DOHH2 (cell line): Measurements from ENCODE around the gene HSF2BP.
"Not testable (repeated sequence)": the region's sequence is repeated elsewhere in the genome, so short reads cannot be mapped to it uniquely, and the experiment has no call there.

ENCODE experiments used
- H3F3A ChIP-seq: fragments of 200-600 bp; sonication (generic), shearing (Covaris generic); 2 replicates; pipeline ENCODE4 v1.6.0; 2016; ENCODE audit warnings: antibody characterized with exemption, mild to moderate bottlenecking; ENCODE audit not compliant: control insufficient read depth, insufficient read depth
- H3K27ac ChIP-seq: fragments of 200-600 bp; sonication (generic); 2 replicates; pipeline ENCODE4 v1.5.1; 2014; ENCODE audit warnings: low read depth, mild to moderate bottlenecking, low read length, moderate library complexity
- H3K27me3 ChIP-seq: fragments of 200-600 bp; sonication (generic); 2 replicates; pipeline ENCODE4 v1.6.1; 2014; ENCODE audit warnings: mild to moderate bottlenecking, low read length, mixed read lengths; ENCODE audit not compliant: control insufficient read depth
- H3K36me3 ChIP-seq: fragments of 200-600 bp; sonication (generic); 2 replicates; pipeline ENCODE4 v1.6.1; 2014; ENCODE audit warnings: mild to moderate bottlenecking, low read length, moderate library complexity, mixed read lengths; ENCODE audit not compliant: control insufficient read depth
- H3K4me1 ChIP-seq: fragments of 200-600 bp; sonication (generic); 2 replicates; pipeline ENCODE4 v1.6.1; 2014; ENCODE audit warnings: mild to moderate bottlenecking, low read length, mixed read lengths; ENCODE audit not compliant: control insufficient read depth
- H3K4me2 ChIP-seq: fragments of 200-600 bp; sonication (generic); 2 replicates; pipeline ENCODE4 v1.6.0; 2014; ENCODE audit warnings: mild to moderate bottlenecking, low read length, moderate library complexity
- H3K4me3 ChIP-seq: fragments of 200-600 bp; sonication (generic); 2 replicates; pipeline ENCODE4 v1.5.1; 2014; ENCODE audit warnings: mild to moderate bottlenecking, low read length, mixed read lengths
- H3K79me2 ChIP-seq: fragments of 200-600 bp; sonication (generic); 2 replicates; pipeline ENCODE4 v1.6.1; 2014; ENCODE audit warnings: mild to moderate bottlenecking, low read length, mixed read lengths; ENCODE audit not compliant: control insufficient read depth
- H3K9me2 ChIP-seq: fragments of 200-600 bp; sonication (generic); replicated peaks from 2 replicates; pipeline ENCODE4 v1.6.1; 2014; ENCODE audit warnings: mild to moderate bottlenecking, low read length, mixed read lengths; ENCODE audit not compliant: control insufficient read depth
- H3K9me3 ChIP-seq: fragments of 200-600 bp; sonication (generic); 2 replicates; pipeline ENCODE4 v1.6.1; 2014; ENCODE audit warnings: antibody characterized with exemption, low read length, mixed read lengths; ENCODE audit not compliant: control insufficient read depth, insufficient read depth
- H4K20me1 ChIP-seq: fragments of 200-600 bp; sonication (generic); 2 replicates; pipeline ENCODE4 v1.6.0; 2014; ENCODE audit warnings: low read depth, mild to moderate bottlenecking, antibody characterized with exemption, low read length, moderate library complexity; ENCODE audit not compliant: control insufficient read depth, insufficient read depth

Gene HSF2BP

DNA sequence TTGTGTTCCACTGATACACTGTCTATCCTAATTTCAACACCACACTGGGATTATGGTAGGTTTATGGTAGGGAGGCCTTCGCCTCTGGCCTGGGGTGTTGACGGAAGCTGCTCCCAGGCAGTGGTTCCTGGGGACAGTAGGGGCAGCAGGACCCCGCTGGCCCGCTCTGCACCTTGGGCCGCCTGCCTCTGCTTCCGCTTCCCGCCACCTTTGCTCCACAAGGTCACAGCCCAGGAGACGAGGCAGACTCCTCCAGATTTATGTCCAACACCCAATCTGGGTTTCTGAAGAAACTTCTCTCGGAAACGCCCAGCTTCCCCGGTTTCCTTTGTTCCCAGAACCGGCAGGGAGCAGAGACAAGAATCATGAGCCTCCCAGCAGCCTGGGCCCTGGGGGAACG lies 155.4 kb downstream of the HSF2BP start:
- not testable (repeated sequence) for H3K27me3 ChIP-seq, H3K27ac ChIP-seq, H4K20me1 ChIP-seq, H3K4me3 ChIP-seq, H3K4me2 ChIP-seq, H3K9me2 ChIP-seq, H3K79me2 ChIP-seq, H3K4me1 ChIP-seq, H3F3A ChIP-seq, H3K9me3 ChIP-seq, H3K36me3 ChIP-seq

DNA sequence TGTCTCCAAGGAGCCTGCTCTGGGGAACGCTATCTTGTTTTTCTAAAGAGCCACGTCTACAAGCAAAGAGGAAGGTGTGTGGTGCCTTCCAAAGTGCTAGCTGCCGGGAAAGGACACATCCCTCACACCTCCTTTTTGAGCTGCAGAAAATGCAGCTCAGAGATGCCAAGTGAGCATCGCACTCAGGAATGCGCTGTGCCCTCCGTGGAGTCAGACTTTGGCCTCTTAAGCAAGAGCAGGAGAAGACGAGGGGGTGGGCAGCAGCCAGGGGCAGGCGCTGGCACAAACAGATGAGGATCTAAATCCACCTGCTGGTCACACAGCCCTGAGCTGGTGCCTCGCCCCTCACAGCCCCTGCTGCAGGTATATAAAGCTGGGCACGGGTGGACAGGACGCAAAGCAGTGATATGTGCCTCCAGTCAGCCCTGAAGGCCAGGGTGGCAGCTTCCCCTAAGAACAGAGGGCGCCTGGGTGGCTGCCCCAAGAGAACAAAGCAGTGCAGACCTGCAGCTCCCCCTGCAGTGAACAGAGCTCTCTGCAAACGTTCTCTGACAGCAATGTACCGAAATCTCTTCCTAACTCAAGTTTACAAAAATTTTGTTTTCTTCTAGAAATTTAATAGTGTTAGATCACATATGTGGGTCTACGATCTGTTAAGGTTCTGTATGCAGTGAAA lies 156.1 kb downstream of the HSF2BP start:
- not testable (repeated sequence) for H3K4me1 ChIP-seq, H3K79me2 ChIP-seq, H3K4me3 ChIP-seq, H3K4me2 ChIP-seq, H3K27me3 ChIP-seq, H3K27ac ChIP-seq, H3K9me3 ChIP-seq, H4K20me1 ChIP-seq, H3K36me3 ChIP-seq, H3F3A ChIP-seq, H3K9me2 ChIP-seq

DNA sequence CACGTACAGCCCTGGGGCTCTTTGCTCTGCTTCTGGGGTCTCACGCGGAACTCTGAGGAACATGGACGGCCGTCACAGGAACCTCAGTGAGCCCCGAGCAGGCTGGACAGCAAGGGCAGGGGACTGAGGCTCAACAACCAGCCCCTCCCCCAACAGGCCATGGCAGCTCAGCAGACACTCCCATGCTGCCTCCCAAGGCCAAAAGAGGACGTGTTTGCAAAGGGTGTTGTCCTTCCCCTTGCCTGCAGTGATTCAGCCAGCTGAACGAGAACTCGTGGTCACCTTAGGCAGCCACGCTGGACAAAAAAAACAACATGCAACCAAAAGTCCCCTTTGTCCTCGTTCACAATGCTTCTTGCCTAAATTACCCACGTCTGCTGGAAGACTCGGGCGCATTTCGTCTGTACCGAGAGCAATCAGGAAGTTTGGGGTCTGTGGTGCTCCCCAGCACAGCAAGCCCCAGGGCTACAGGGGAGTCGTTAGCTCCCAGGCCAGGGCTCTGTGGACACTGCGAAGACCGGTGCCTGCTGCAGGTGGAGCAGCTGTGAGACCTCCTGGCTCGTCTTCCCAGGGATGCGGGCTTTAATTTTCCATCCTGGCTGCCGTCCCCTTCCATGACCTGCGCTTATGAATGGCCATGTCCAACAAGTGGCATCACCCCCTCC lies 156.7 kb downstream of the HSF2BP start:
- H4K20me1 ChIP-seq, H3K9me2 ChIP-seq, H3K4me3 ChIP-seq, H3K79me2 ChIP-seq, H3K36me3 ChIP-seq, H3K9me3 ChIP-seq, H3K27ac ChIP-seq, H3K4me1 ChIP-seq, H3K4me2 ChIP-seq, H3F3A ChIP-seq, H3K27me3 ChIP-seq: not testable (repeated sequence)

GRCh38 chr21:43498924-43499323 lies 160.4 kb downstream of the HSF2BP start:
- H4K20me1 ChIP-seq, H3K4me2 ChIP-seq, H3F3A ChIP-seq, H3K4me3 ChIP-seq, H3K79me2 ChIP-seq, H3K9me3 ChIP-seq, H3K4me1 ChIP-seq, H3K27ac ChIP-seq, H3K36me3 ChIP-seq, H3K9me2 ChIP-seq, H3K27me3 ChIP-seq: not testable (repeated sequence)

DNA sequence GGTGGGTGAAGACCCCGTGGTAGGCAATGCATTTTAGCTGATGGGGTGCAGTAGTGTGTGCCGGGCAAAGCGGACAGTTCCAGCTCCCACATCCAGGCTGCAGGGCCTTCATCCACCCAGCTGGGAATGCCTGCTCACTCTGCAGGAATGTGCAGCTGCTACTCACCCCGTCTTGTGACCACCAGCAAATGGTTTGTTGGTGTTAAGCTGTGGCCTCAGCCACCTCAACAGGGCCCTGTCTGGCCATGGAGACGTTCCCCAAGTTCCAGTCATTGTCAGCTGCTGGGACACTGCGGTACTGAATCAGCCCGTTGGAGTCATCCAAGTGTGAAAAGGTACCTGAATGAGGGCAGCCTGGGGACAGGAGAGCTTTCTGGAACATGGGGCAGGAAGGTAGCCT lies 161.2 kb downstream of the HSF2BP start:
- not testable (repeated sequence) for H3F3A ChIP-seq, H3K4me1 ChIP-seq, H4K20me1 ChIP-seq, H3K79me2 ChIP-seq, H3K4me2 ChIP-seq, H3K36me3 ChIP-seq, H3K4me3 ChIP-seq, H3K9me2 ChIP-seq, H3K27me3 ChIP-seq, H3K27ac ChIP-seq, H3K9me3 ChIP-seq

- H3K9me2 ChIP-seq, H3K4me2 ChIP-seq, H3K27ac ChIP-seq, H3K27me3 ChIP-seq, H3K4me3 ChIP-seq, H3K79me2 ChIP-seq, H3K4me1 ChIP-seq, H3K36me3 ChIP-seq, H3F3A ChIP-seq, H4K20me1 ChIP-seq, H3K9me3 ChIP-seq: not testable (repeated sequence)
These were observed 164.8 kb downstream of the HSF2BP start for GRCh38 chr21:43494279-43495012.

GRCh38 chr21:43493471-43493870 lies 165.8 kb downstream of the HSF2BP start:
- H4K20me1 ChIP-seq, H3K79me2 ChIP-seq, H3K27ac ChIP-seq, H3K36me3 ChIP-seq, H3K9me3 ChIP-seq, H3K4me3 ChIP-seq, H3K4me2 ChIP-seq, H3F3A ChIP-seq, H3K4me1 ChIP-seq, H3K9me2 ChIP-seq, H3K27me3 ChIP-seq: not testable (repeated sequence)

- not testable (repeated sequence) for H3F3A ChIP-seq, H3K4me3 ChIP-seq, H3K27ac ChIP-seq, H3K4me2 ChIP-seq, H3K79me2 ChIP-seq, H3K9me2 ChIP-seq, H4K20me1 ChIP-seq, H3K9me3 ChIP-seq, H3K27me3 ChIP-seq, H3K36me3 ChIP-seq, H3K4me1 ChIP-seq
These were observed 171.1 kb downstream of the HSF2BP start for GRCh38 chr21:43488235-43488634.
